Measurements from ENCODE around the gene MBD3.

DNA sequence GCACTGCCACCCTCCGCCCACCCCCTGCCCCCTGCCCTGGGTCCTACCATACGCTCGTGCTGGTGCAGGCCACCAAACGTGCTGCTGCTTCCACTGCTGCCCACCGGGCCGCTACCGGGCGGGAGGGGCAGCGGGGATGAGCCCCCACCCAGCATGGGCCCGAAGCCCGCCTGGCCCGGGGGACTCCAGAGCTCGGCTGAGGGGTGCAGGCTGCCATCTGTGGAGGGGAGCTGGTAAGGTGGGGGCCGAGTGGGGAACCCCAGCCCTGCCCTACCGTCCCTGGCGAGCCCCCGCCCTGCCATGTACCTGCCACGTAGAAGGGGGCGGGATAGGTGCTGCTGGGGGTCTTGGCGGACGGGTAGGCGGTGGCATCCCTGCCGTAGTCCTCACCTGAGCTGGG lies 29.3 kb upstream of the MBD3 start:
- TF ChIP-seq, protein P1, sequence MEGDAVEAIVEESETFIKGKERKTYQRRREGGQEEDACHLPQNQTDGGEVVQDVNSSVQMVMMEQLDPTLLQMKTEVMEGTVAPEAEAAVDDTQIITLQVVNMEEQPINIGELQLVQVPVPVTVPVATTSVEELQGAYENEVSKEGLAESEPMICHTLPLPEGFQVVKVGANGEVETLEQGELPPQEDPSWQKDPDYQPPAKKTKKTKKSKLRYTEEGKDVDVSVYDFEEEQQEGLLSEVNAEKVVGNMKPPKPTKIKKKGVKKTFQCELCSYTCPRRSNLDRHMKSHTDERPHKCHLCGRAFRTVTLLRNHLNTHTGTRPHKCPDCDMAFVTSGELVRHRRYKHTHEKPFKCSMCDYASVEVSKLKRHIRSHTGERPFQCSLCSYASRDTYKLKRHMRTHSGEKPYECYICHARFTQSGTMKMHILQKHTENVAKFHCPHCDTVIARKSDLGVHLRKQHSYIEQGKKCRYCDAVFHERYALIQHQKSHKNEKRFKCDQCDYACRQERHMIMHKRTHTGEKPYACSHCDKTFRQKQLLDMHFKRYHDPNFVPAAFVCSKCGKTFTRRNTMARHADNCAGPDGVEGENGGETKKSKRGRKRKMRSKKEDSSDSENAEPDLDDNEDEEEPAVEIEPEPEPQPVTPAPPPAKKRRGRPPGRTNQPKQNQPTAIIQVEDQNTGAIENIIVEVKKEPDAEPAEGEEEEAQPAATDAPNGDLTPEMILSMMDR (IDR thresholded peaks at IDR 0.05 in 8 of 11, conservative IDR thresholded peaks at IDR 0.05 in 3 of 11), result no peak
- TF ChIP-seq POLR2A (IDR thresholded peaks at IDR 0.05), result no peak

Measured in spleen (tissue), 7 donors.